MM.1S (cell line): ENCODE measurements around the gene SHFL.

Source experiments
- DNase-seq: peaks from one replicate; pipeline ENCODE4 v3.0.0-alpha.2; 2015
- H2AFZ ChIP-seq: fragments of 300-600 bp; sonication (generic); 2 replicates; pipeline ENCODE4 v1.6.0; 2016; ENCODE audit warnings: antibody characterized with exemption, low read length
- H3F3A ChIP-seq: fragments of 300-600 bp; sonication (generic); 2 replicates; pipeline ENCODE4 v1.6.1; 2016; ENCODE audit warnings: mild to moderate bottlenecking, antibody characterized with exemption, low read length, moderate library complexity, mixed read lengths; ENCODE audit not compliant: insufficient read depth
- H3K27ac ChIP-seq: fragments of 300-600 bp; sonication (generic); 2 replicates; pipeline ENCODE4 v1.5.1; 2016; ENCODE audit warnings: mild to moderate bottlenecking, low read length
- H3K27me3 ChIP-seq: fragments of 300-600 bp; sonication (generic); replicated peaks from 2 replicates; pipeline ENCODE4 v1.6.0; 2016; ENCODE audit warnings: low read length; ENCODE audit not compliant: insufficient read depth
- H3K36me3 ChIP-seq: fragments of 300-600 bp; sonication (generic); replicated peaks from 2 replicates; pipeline ENCODE4 v1.6.1; 2016; ENCODE audit warnings: mild to moderate bottlenecking, low read length, mixed read lengths; ENCODE audit not compliant: insufficient read depth
- H3K4me1 ChIP-seq: fragments of 300-600 bp; sonication (generic); 2 replicates; pipeline ENCODE4 v1.6.1; 2016; ENCODE audit warnings: low read length, mixed read lengths
- H3K4me2 ChIP-seq: fragments of 300-600 bp; sonication (generic); 2 replicates; pipeline ENCODE4 v1.6.0; 2016; ENCODE audit warnings: low read depth, low read length
- H3K4me3 ChIP-seq: fragments of 300-600 bp; sonication (generic); 2 replicates; pipeline ENCODE4 v1.5.1; 2016; ENCODE audit warnings: low read length, mixed read lengths
- H3K79me2 ChIP-seq: fragments of 300-600 bp; sonication (generic); 2 replicates; pipeline ENCODE4 v1.6.1; 2016; ENCODE audit warnings: mixed run types, low read length, mixed read lengths
- H3K9ac ChIP-seq: fragments of 300-600 bp; sonication (generic); 2 replicates; pipeline ENCODE4 v1.6.1; 2016; ENCODE audit warnings: low read length, mixed read lengths
- H3K9me2 ChIP-seq: fragments of 300-600 bp; sonication (generic); replicated peaks from 2 replicates; pipeline ENCODE4 v1.6.1; 2016; ENCODE audit warnings: mild to moderate bottlenecking, low read length, mixed read lengths; ENCODE audit not compliant: insufficient read depth
- H3K9me3 ChIP-seq: fragments of 300-600 bp; sonication (generic); replicated peaks from 2 replicates; pipeline ENCODE4 v1.6.1; 2016; ENCODE audit warnings: mild to moderate bottlenecking, low read length, mixed read lengths; ENCODE audit not compliant: insufficient read depth
- H4K20me1 ChIP-seq: fragments of 300-600 bp; sonication (generic); 2 replicates; pipeline ENCODE4 v1.6.1; 2016; ENCODE audit warnings: mild to moderate bottlenecking, low read length, moderate library complexity, mixed read lengths; ENCODE audit not compliant: insufficient read depth
- EZH2 ChIP-seq: fragments of 300-600 bp; sonication (generic); optimal IDR thresholded peaks from 2 replicates; pipeline ENCODE3; 2017; ENCODE audit warnings: low read depth, mild to moderate bottlenecking, antibody characterized with exemption, low read length, mixed read lengths
- EZH2phosphoT487 ChIP-seq: fragments of 300-600 bp; sonication (generic); IDR thresholded peaks from 2 replicates; pipeline ENCODE4 v1.6.1; 2018; ENCODE audit warnings: antibody characterized with exemption, low read length
- TF ChIP-seq, protein P1 (sequence below): fragments of 300-600 bp; sonication (generic); IDR thresholded peaks from 2 replicates; pipeline ENCODE4 v1.5.1; 2016; ENCODE audit warnings: antibody characterized with exemption, low read length, mixed read lengths

Gene SHFL

GRCh38 chr19:10070730-10071446, 15.2 kb upstream of the SHFL start:
- Histone ChIP-seq H3K27ac (no peak overlapping the region), H3K9me2 (no peaks in the 10 kb centered on the region), H2AFZ (no peak overlapping the region), H3K9me3 (no peaks in the 10 kb centered on the region), H3F3A (no peaks in the 10 kb centered on the region), H3K79me2 (no peaks in the 10 kb centered on the region), H4K20me1 (no peaks in the 10 kb centered on the region), H3K4me1 (no peaks in the 10 kb centered on the region), H3K36me3 (no peaks in the 10 kb centered on the region), H3K9ac (no peak overlapping the region), H3K27me3 (peaks cover 69% of the 10 kb centered on the region), H3K4me3 (no peak overlapping the region), H3K4me2 (no peak overlapping the region)
- no peak for DNase-seq
- TF ChIP-seq, protein P1, sequence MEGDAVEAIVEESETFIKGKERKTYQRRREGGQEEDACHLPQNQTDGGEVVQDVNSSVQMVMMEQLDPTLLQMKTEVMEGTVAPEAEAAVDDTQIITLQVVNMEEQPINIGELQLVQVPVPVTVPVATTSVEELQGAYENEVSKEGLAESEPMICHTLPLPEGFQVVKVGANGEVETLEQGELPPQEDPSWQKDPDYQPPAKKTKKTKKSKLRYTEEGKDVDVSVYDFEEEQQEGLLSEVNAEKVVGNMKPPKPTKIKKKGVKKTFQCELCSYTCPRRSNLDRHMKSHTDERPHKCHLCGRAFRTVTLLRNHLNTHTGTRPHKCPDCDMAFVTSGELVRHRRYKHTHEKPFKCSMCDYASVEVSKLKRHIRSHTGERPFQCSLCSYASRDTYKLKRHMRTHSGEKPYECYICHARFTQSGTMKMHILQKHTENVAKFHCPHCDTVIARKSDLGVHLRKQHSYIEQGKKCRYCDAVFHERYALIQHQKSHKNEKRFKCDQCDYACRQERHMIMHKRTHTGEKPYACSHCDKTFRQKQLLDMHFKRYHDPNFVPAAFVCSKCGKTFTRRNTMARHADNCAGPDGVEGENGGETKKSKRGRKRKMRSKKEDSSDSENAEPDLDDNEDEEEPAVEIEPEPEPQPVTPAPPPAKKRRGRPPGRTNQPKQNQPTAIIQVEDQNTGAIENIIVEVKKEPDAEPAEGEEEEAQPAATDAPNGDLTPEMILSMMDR = no peak
- TF ChIP-seq EZH2 (no peak), EZH2phosphoT487 (no peak)

GRCh38 chr19:10074153-10074552, 12.0 kb upstream of the SHFL start:
- Histone ChIP-seq H3K4me2 (no peak overlapping the region), H3K27ac (no peak overlapping the region), H3K36me3 (no peaks in the 10 kb centered on the region), H3K4me3 (no peak overlapping the region), H3K9me2 (no peaks in the 10 kb centered on the region), H3K27me3 (peaks cover 72% of the 10 kb centered on the region), H2AFZ (no peak overlapping the region), H3K9me3 (no peaks in the 10 kb centered on the region), H4K20me1 (no peaks in the 10 kb centered on the region), H3K9ac (no peak overlapping the region), H3K79me2 (no peaks in the 10 kb centered on the region), H3F3A (no peaks in the 10 kb centered on the region), H3K4me1 (no peaks in the 10 kb centered on the region)
- TF ChIP-seq EZH2 (no peak), EZH2phosphoT487 (no peak)
- TF ChIP-seq, protein P1 = peak; percentile 42
- no peak for DNase-seq

DNA sequence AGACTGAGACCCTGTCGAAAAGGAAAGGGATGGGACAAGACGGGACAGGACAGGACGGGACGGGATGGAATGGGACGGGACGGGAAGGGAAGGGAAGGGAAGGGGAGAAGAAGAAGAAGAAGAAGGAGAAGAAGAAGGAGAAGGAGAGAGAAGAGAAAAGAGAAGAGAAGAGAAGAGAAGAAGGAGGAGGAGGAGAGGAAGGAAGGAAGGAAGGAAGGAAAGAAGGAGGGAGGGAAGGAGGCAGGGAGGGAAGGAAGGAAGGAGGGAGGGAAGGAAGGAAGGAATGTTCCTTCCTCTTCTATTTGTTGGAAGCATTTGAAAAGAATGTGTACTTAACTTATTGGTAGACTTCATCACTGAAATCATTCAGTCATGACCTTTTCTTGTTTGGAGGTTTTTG, 9.6 kb upstream of the SHFL start:
- no peaks in the 10 kb centered on the region for H3F3A ChIP-seq
- H3K79me2 ChIP-seq = no peaks in the 10 kb centered on the region
- no peaks in the 10 kb centered on the region for H3K9me2 ChIP-seq
- no peaks in the 10 kb centered on the region for H3K4me1 ChIP-seq
- H3K36me3 ChIP-seq = no peaks in the 10 kb centered on the region
- no peak overlapping the region for H2AFZ ChIP-seq
- no peak overlapping the region for H3K4me2 ChIP-seq
- H3K9me3 ChIP-seq = no peaks in the 10 kb centered on the region
- H4K20me1 ChIP-seq = no peaks in the 10 kb centered on the region
- no peak overlapping the region for H3K27ac ChIP-seq
- H3K4me3 ChIP-seq = no peak overlapping the region
- peaks cover 74% of the 10 kb centered on the region for H3K27me3 ChIP-seq
- H3K9ac ChIP-seq = no peak overlapping the region
- no peak for DNase-seq
- TF ChIP-seq EZH2 = no peak
- TF ChIP-seq, protein P1 = no peak
